NCI-H2029 treated with DMSO at 0.1 percent for 48 hours (cell line): ENCODE results near the gene LCLAT1.

Experiments
- DNase-seq: peaks from one replicate; lab custom pipeline; 2025; lab: John Stamatoyannopoulos, UW

The LCLAT1 gene

GRCh38 chr2:30447149-30448045, at the start of gene LCLAT1:
TSS of gene LCLAT1 (plus strand) at chr2:30447246. CDS start at chr2:30525591, 78,345 bp downstream.
- no peak for DNase-seq

GRCh38 chr2:30398084-30398873, 48.8 kb upstream of the LCLAT1 start:
- DNase-seq: no peak

- DNase-seq: no peak
Observed at GRCh38 chr2:30400151-30400954, 46.7 kb upstream of the LCLAT1 start.

GRCh38 chr2:30402441-30403182, 44.4 kb upstream of the LCLAT1 start:
- no peak for DNase-seq

- DNase-seq: no peak
Observed at GRCh38 chr2:30403592-30404312, 43.3 kb upstream of the LCLAT1 start.

GRCh38 chr2:30404319-30405259, 42.5 kb upstream of the LCLAT1 start:
- DNase-seq: no peak

- DNase-seq: no peak
Observed at GRCh38 chr2:30405260-30405605, 41.8 kb upstream of the LCLAT1 start.

- DNase-seq: no peak
Observed at GRCh38 chr2:30406853-30407252, 40.2 kb upstream of the LCLAT1 start.

- DNase-seq: no peak
Observed at GRCh38 chr2:30408961-30409387, 38.1 kb upstream of the LCLAT1 start.

GRCh38 chr2:30410217-30410616, 36.8 kb upstream of the LCLAT1 start:
- DNase-seq: no peak

- DNase-seq: no peak
Observed at GRCh38 chr2:30412047-30412683, 34.9 kb upstream of the LCLAT1 start.

- no peak for DNase-seq
Observed at GRCh38 chr2:30412684-30413570, 34.1 kb upstream of the LCLAT1 start.

- no peak for DNase-seq
Observed at GRCh38 chr2:30414961-30415360, 32.1 kb upstream of the LCLAT1 start.

GRCh38 chr2:30417253-30417652, 29.8 kb upstream of the LCLAT1 start:
- no peak for DNase-seq

- DNase-seq: no peak
Observed at GRCh38 chr2:30421026-30421603, 25.9 kb upstream of the LCLAT1 start.

- DNase-seq: no peak
Observed at GRCh38 chr2:30421604-30422443, 25.2 kb upstream of the LCLAT1 start.
